Measurements from ENCODE around the gene NXPE3.

DNA sequence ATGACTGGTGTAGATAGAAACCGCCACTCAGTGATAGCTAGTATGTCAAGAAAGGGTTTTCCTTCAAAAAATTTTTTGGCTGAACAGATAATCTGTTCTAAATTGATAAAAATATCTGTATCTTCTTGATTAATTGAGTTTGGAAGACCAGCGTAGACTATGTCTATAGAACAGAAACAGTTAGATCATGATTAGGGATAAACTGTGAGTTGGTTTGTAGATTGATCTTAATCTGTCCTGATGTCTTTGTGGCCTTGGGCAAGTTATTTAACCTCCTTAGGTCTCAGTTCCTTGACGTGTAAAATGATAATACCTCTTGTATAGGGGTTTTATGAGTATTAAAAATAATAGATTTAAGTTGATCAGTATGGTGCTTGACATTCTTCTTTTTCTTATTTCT lies 75.0 kb downstream of the NXPE3 start:
- TF ChIP-seq, protein P1, sequence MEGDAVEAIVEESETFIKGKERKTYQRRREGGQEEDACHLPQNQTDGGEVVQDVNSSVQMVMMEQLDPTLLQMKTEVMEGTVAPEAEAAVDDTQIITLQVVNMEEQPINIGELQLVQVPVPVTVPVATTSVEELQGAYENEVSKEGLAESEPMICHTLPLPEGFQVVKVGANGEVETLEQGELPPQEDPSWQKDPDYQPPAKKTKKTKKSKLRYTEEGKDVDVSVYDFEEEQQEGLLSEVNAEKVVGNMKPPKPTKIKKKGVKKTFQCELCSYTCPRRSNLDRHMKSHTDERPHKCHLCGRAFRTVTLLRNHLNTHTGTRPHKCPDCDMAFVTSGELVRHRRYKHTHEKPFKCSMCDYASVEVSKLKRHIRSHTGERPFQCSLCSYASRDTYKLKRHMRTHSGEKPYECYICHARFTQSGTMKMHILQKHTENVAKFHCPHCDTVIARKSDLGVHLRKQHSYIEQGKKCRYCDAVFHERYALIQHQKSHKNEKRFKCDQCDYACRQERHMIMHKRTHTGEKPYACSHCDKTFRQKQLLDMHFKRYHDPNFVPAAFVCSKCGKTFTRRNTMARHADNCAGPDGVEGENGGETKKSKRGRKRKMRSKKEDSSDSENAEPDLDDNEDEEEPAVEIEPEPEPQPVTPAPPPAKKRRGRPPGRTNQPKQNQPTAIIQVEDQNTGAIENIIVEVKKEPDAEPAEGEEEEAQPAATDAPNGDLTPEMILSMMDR (IDR thresholded peaks at IDR 0.05; ENCODE audit: low read length): no peak
- TF ChIP-seq EZH2 (optimal IDR thresholded peaks at IDR 0.05; ENCODE audit: low read depth, low read length): no peak
